PC-3 (cell line): ENCODE data around the gene TANC1. TPM values are rescaled to one million over a fixed set of nuclear protein-coding genes. Genes with fewer than 3 reads are reported as not detected.

Experiments
- ATAC-seq: fragments of 200-7000 bp; cut with Tn5 transposase; 2 replicates; pipeline ENCODE4 v1.9.1; 2020; ENCODE audit warnings: mild to moderate bottlenecking, moderate library complexity
- BruUV-seq: library from RNA; stranded (reverse); fragments of 400-500 nt; replicated peaks from 2 replicates; lab custom pipeline; 2021; lab: Mats Ljungman, UMichigan
- CTCF ChIA-PET: fragments of 300-600 bp; sonication (Branson Sonifier 250); formaldehyde crosslinking; loops from one replicate; lab custom pipeline; 2022; ENCODE audit warnings: antibody characterized with exemption; lab: Charles Lee
- POLR2A ChIA-PET: fragments of 300-600 bp; sonication (Branson Sonifier 250); formaldehyde crosslinking; loops from one replicate; lab custom pipeline; 2022; ENCODE audit warnings: antibody characterized with exemption; ENCODE audit not compliant: unreplicated experiment; lab: Charles Lee
- DNase-seq: peaks from one replicate; pipeline ENCODE4 v3.0.0-alpha.2; 2015
- H2AFZ ChIP-seq: fragments of 300-600 bp; sonication (generic); 2 replicates; pipeline ENCODE4 v1.6.0; 2016; ENCODE audit warnings: antibody characterized with exemption, low read length
- H3F3A ChIP-seq: fragments of 300-600 bp; sonication (generic); one replicate; pipeline ENCODE4 v1.6.0; 2017; ENCODE audit warnings: antibody characterized with exemption, low read length, control low read depth, mild to moderate bottlenecking; ENCODE audit not compliant: unreplicated experiment
- H3K27ac ChIP-seq: fragments of 300-600 bp; sonication (generic); 2 replicates; pipeline ENCODE4 v1.5.1; 2016; ENCODE audit warnings: mild to moderate bottlenecking, low read length
- H3K27me3 ChIP-seq: fragments of 300-600 bp; sonication (generic); 2 replicates; pipeline ENCODE4 v1.6.1; 2016; ENCODE audit warnings: low read length, mixed read lengths
- H3K36me3 ChIP-seq: fragments of 300-600 bp; sonication (generic); 2 replicates; pipeline ENCODE4 v1.6.1; 2016; ENCODE audit warnings: low read depth, mixed run types, low read length, mixed read lengths
- H3K4me1 ChIP-seq: fragments of 300-600 bp; sonication (generic); 2 replicates; pipeline ENCODE4 v1.5.1; 2016; ENCODE audit warnings: low read length; ENCODE audit not compliant: insufficient read depth
- H3K4me2 ChIP-seq: fragments of 300-600 bp; sonication (generic); 2 replicates; pipeline ENCODE4 v1.6.0; 2016; ENCODE audit warnings: low read length
- H3K4me3 ChIP-seq: fragments of 300-600 bp; sonication (generic); 2 replicates; pipeline ENCODE4 v1.5.1; 2016; ENCODE audit warnings: mild to moderate bottlenecking, low read length, mixed read lengths
- H3K79me2 ChIP-seq: fragments of 300-600 bp; sonication (generic); 2 replicates; pipeline ENCODE4 v1.6.1; 2017; ENCODE audit warnings: low read length, mixed read lengths
- H3K9ac ChIP-seq: fragments of 300-600 bp; sonication (generic); 2 replicates; pipeline ENCODE4 v1.6.0; 2016; ENCODE audit warnings: mild to moderate bottlenecking, low read length
- H3K9me2 ChIP-seq: fragments of 300-600 bp; sonication (generic); replicated peaks from 2 replicates; pipeline ENCODE4 v1.6.1; 2016; ENCODE audit warnings: mixed run types, low read length, mixed read lengths
- H3K9me3 ChIP-seq: fragments of 300-600 bp; sonication (generic); 2 replicates; pipeline ENCODE4 v1.6.1; 2016; ENCODE audit warnings: low read length, mixed read lengths
- H4K20me1 ChIP-seq: fragments of 300-600 bp; sonication (generic); 2 replicates; pipeline ENCODE4 v1.6.1; 2016; ENCODE audit warnings: low read length, mixed read lengths
- CTCF ChIP-seq: fragments of 300-600 bp; sonication (generic); conservative IDR thresholded peaks from 2 replicates; pipeline ENCODE4 v1.5.1; 2017; ENCODE audit warnings: antibody characterized with exemption, low read depth, mild to moderate bottlenecking, low read length
- EZH2 ChIP-seq: fragments of 300-600 bp; sonication (generic); IDR thresholded peaks from one replicate; pipeline ENCODE4 v1.6.1; 2017; ENCODE audit warnings: antibody characterized with exemption, mild to moderate bottlenecking, low read length; ENCODE audit not compliant: unreplicated experiment
- EZH2phosphoT487 ChIP-seq: fragments of 300-600 bp; sonication (generic); IDR thresholded peaks from 2 replicates; pipeline ENCODE4 v1.6.1; 2018; ENCODE audit warnings: mild to moderate bottlenecking, antibody characterized with exemption, low read length, borderline replicate concordance
- intact Hi-C: fragments of 100-400 bp; cut with micrococcal nuclease; formaldehyde crosslinking; loops from 2 replicates; pipeline ENCODE4 v1.9.0; 2023
- total RNA-seq: library from RNA; depleted of rRNA; stranded (reverse); fragments of >200 nt; gene quantifications from 2 replicates; pipeline ENCODE4 v1.2.3, GENCODE V29; 2014

Gene TANC1
- total RNA-seq, 1 experiment from 2014 or later, result 17.6 TPM

GRCh38 chr2:159138642-159139182 lies 170.3 kb downstream of the TANC1 start:
- Histone ChIP-seq H3K9ac (no peak overlapping the region), H3K4me2 (no peak overlapping the region), H3K9me2 (no peaks in the 10 kb centered on the region), H3K4me1 (peaks cover 13% of the 10 kb centered on the region), H3K4me3 (no peak overlapping the region), H3K27me3 (no peaks in the 10 kb centered on the region), H3F3A (no peaks in the 10 kb centered on the region), H3K27ac (no peak overlapping the region), H4K20me1 (no peaks in the 10 kb centered on the region), H3K9me3 (no peaks in the 10 kb centered on the region), H3K36me3 (no peaks in the 10 kb centered on the region), H3K79me2 (no peaks in the 10 kb centered on the region), H2AFZ (no peak overlapping the region)
- DNase-seq (no peak), ATAC-seq (no peak)
- ChIA-PET CTCF (no interaction called here), POLR2A (no interaction called here)
- BruUV-seq, result no TSS peak
- TF ChIP-seq EZH2 (no peak), EZH2phosphoT487 (no peak), CTCF (no peak)
- intact Hi-C loops, result no loop called here

- ATAC-seq (no peak), DNase-seq (no peak)
- no peaks in the 10 kb centered on the region for H3K9me3 ChIP-seq
- POLR2A ChIA-PET, result no interaction called here
- H3K36me3 ChIP-seq, result no peaks in the 10 kb centered on the region
- no peak for TF ChIP-seq EZH2
- TF ChIP-seq EZH2phosphoT487, result no peak
- TF ChIP-seq CTCF, result no peak
- intact Hi-C loops, result no loop called here
- H2AFZ ChIP-seq, result no peak overlapping the region
- peaks cover 13% of the 10 kb centered on the region for H3K4me1 ChIP-seq
- CTCF ChIA-PET, result no interaction called here
- H3K79me2 ChIP-seq, result no peaks in the 10 kb centered on the region
- H3K27ac ChIP-seq, result no peak overlapping the region
- no peaks in the 10 kb centered on the region for H3K9me2 ChIP-seq
- no peaks in the 10 kb centered on the region for H3K27me3 ChIP-seq
- no peak overlapping the region for H3K4me2 ChIP-seq
- no peaks in the 10 kb centered on the region for H4K20me1 ChIP-seq
- no TSS peak for BruUV-seq
- H3K4me3 ChIP-seq, result no peak overlapping the region
- H3F3A ChIP-seq, result no peaks in the 10 kb centered on the region
- H3K9ac ChIP-seq, result no peak overlapping the region
Measured at GRCh38 chr2:159139216-159139933, 170.9 kb downstream of the TANC1 start.
